Neural cell (in vitro differentiated cells): Measurements from ENCODE around the gene BTBD3. TPM values are rescaled to one million over a fixed set of nuclear protein-coding genes. Genes with fewer than 3 reads are reported as not detected.

Source experiments
- H2AFZ ChIP-seq: fragments of 200-600, 300-800 bp; sonication (generic), shearing (Covaris generic); 2 replicates; pipeline ENCODE4 v1.6.0; 2014; ENCODE audit warnings: low read depth, mild to moderate bottlenecking, antibody characterized with exemption, low read length, moderate library complexity
- H3F3A ChIP-seq: fragments of 200-600 bp; shearing (Covaris generic); 2 replicates; pipeline ENCODE4 v1.6.1; 2016; ENCODE audit warnings: mild to moderate bottlenecking, moderate library complexity, mixed read lengths, antibody characterized with exemption, low read length; ENCODE audit not compliant: insufficient read depth, poor library complexity, severe bottlenecking
- H3K27ac ChIP-seq: fragments of 200-600, 300-800 bp; sonication (generic), shearing (Covaris generic); 2 replicates; pipeline ENCODE4 v1.5.1; 2014; ENCODE audit warnings: mild to moderate bottlenecking, low read length, moderate library complexity
- H3K27me3 ChIP-seq: fragments of 300-800, 200-600 bp; sonication (generic), shearing (Covaris generic); 2 replicates; pipeline ENCODE4 v1.6.0; 2014; ENCODE audit warnings: mild to moderate bottlenecking, low read depth, low read length, moderate library complexity; ENCODE audit not compliant: insufficient read depth
- H3K36me3 ChIP-seq: fragments of 300-800, 200-600 bp; sonication (generic), shearing (Covaris generic); 2 replicates; pipeline ENCODE4 v1.5.1; 2014; ENCODE audit warnings: mild to moderate bottlenecking, antibody characterized with exemption, low read length, moderate library complexity; ENCODE audit not compliant: insufficient read depth
- H3K4me2 ChIP-seq: fragments of 300-800, 200-600 bp; sonication (generic), shearing (Covaris generic); 2 replicates; pipeline ENCODE4 v1.6.0; 2014; ENCODE audit warnings: mild to moderate bottlenecking, low read length
- H3K4me3 ChIP-seq: fragments of 300-800, 200-600 bp; sonication (generic), shearing (Covaris generic); 2 replicates; pipeline ENCODE4 v1.5.1; 2014; ENCODE audit warnings: mild to moderate bottlenecking, low read length, moderate library complexity
- H3K79me2 ChIP-seq: fragments of 200-600 bp; shearing (Covaris generic); replicated peaks from 2 replicates; pipeline ENCODE4 v1.6.0; 2014; ENCODE audit warnings: mild to moderate bottlenecking, low read length, moderate library complexity; ENCODE audit not compliant: insufficient read depth
- H3K9ac ChIP-seq: fragments of 300-800, 200-600 bp; sonication (generic), shearing (Covaris generic); 2 replicates; pipeline ENCODE4 v1.6.1; 2016; ENCODE audit warnings: mild to moderate bottlenecking, low read length, mixed read lengths
- H3K9me2 ChIP-seq: fragments of 200-600 bp; shearing (Covaris generic); 2 replicates; pipeline ENCODE4 v1.6.1; 2016; ENCODE audit warnings: mild to moderate bottlenecking, low read length, mixed read lengths; ENCODE audit not compliant: insufficient read depth
- H3K9me3 ChIP-seq: fragments of 200-600, 300-800 bp; sonication (generic), shearing (Covaris generic); 2 replicates; pipeline ENCODE4 v1.6.1; 2016; ENCODE audit warnings: mild to moderate bottlenecking, mixed run types, low read length, moderate library complexity, mixed read lengths
- H4K20me1 ChIP-seq: fragments of 200-600 bp; shearing (Covaris generic); 2 replicates; pipeline ENCODE4 v1.6.1; 2016; ENCODE audit warnings: mild to moderate bottlenecking, mixed run types; ENCODE audit not compliant: insufficient read depth
- EP300 ChIP-seq: fragments of 450-650 bp; conservative IDR thresholded peaks from 2 replicates; pipeline ENCODE4 v1.6.1; 2014; ENCODE audit warnings: antibody characterized with exemption, mild to moderate bottlenecking, moderate library complexity; ENCODE audit not compliant: poor library complexity, severe bottlenecking
- EZH2 ChIP-seq: fragments of 200-600, 300-800 bp; shearing (Covaris generic), sonication (generic); IDR thresholded peaks from 2 replicates; pipeline ENCODE4 v1.6.1; 2014; ENCODE audit warnings: antibody characterized with exemption, low read length, borderline replicate concordance, mild to moderate bottlenecking; ENCODE audit not compliant: insufficient read depth, poor library complexity, severe bottlenecking
- MXI1 ChIP-seq: fragments of 450-650 bp; conservative IDR thresholded peaks from 2 replicates; pipeline ENCODE4 v1.6.1; 2014; ENCODE audit warnings: antibody characterized with exemption, mild to moderate bottlenecking; ENCODE audit not compliant: poor library complexity, severe bottlenecking
- SMC3 ChIP-seq: fragments of 450-650 bp; conservative IDR thresholded peaks from 2 replicates; pipeline ENCODE4 v1.6.1; 2014; ENCODE audit warnings: antibody characterized with exemption, mild to moderate bottlenecking, moderate library complexity; ENCODE audit not compliant: poor library complexity
- TAF1 ChIP-seq: IDR thresholded peaks from 2 replicates; pipeline ENCODE4 v1.6.1; 2012; ENCODE audit warnings: low read depth
- polyA plus RNA-seq: library from polyadenylated mRNA; depleted of rRNA; stranded (reverse); fragments of >200 nt; gene quantifications from 2 replicates; pipeline ENCODE4 v1.2.3, GENCODE V29; 2014
- TF ChIP-seq, protein P1 (sequence below): IDR thresholded peaks from 2 replicates; pipeline ENCODE4 v1.6.1; 2012; ENCODE audit warnings: borderline replicate concordance
- TF ChIP-seq, protein P2 (sequence below): fragments of 450-650 bp; IDR thresholded peaks from 2 replicates; pipeline ENCODE4 v1.5.1; 2014; ENCODE audit warnings: antibody characterized with exemption, mild to moderate bottlenecking, moderate library complexity; ENCODE audit not compliant: poor library complexity, severe bottlenecking

Gene BTBD3
- polyA plus RNA-seq, 1 donor from 2014 or later, result 90.0 TPM

DNA sequence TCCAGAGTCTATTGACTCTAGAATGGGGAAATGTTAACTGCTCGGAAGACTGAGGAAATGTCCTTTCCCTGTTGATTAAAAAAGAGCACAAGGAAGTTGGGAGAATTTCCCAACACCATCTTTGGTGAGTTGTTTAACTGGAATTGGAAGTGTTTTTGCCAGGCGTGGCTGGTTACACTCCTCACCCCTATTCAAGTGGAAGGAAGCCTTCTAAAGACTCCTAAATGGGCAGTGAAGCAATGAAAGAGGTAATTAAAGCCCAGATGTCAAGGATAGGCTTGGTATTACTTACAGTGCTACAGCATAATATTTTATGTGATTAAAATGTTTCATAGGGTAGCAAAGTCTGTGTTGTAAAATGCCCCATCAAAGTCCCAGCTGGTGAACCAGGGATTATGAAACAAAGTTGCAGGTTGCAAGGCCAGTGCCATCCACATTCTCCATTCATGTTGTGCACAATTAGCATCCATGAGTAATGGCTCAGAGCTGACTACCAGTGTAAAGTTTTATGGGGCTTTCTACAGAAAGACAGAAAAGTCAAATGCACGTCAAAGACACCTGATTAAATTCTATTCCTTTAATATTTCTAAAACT lies 52.6 kb downstream of the BTBD3 start:
- Histone ChIP-seq H3K9me2 (no peaks in the 10 kb centered on the region), H3K4me3 (no peak overlapping the region), H4K20me1 (no peaks in the 10 kb centered on the region), H3K36me3 (no peaks in the 10 kb centered on the region), H3F3A (no peaks in the 10 kb centered on the region), H3K79me2 (no peaks in the 10 kb centered on the region), H3K9ac (no peak overlapping the region), H2AFZ (no peak overlapping the region), H3K27ac (no peak overlapping the region), H3K9me3 (no peaks in the 10 kb centered on the region), H3K27me3 (no peaks in the 10 kb centered on the region), H3K4me2 (no peak overlapping the region)
- TF ChIP-seq EZH2, result no peak
- no peak for TF ChIP-seq MXI1
- no peak for TF ChIP-seq TAF1
- TF ChIP-seq, protein P1, sequence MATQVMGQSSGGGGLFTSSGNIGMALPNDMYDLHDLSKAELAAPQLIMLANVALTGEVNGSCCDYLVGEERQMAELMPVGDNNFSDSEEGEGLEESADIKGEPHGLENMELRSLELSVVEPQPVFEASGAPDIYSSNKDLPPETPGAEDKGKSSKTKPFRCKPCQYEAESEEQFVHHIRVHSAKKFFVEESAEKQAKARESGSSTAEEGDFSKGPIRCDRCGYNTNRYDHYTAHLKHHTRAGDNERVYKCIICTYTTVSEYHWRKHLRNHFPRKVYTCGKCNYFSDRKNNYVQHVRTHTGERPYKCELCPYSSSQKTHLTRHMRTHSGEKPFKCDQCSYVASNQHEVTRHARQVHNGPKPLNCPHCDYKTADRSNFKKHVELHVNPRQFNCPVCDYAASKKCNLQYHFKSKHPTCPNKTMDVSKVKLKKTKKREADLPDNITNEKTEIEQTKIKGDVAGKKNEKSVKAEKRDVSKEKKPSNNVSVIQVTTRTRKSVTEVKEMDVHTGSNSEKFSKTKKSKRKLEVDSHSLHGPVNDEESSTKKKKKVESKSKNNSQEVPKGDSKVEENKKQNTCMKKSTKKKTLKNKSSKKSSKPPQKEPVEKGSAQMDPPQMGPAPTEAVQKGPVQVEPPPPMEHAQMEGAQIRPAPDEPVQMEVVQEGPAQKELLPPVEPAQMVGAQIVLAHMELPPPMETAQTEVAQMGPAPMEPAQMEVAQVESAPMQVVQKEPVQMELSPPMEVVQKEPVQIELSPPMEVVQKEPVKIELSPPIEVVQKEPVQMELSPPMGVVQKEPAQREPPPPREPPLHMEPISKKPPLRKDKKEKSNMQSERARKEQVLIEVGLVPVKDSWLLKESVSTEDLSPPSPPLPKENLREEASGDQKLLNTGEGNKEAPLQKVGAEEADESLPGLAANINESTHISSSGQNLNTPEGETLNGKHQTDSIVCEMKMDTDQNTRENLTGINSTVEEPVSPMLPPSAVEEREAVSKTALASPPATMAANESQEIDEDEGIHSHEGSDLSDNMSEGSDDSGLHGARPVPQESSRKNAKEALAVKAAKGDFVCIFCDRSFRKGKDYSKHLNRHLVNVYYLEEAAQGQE, result no peak

DNA sequence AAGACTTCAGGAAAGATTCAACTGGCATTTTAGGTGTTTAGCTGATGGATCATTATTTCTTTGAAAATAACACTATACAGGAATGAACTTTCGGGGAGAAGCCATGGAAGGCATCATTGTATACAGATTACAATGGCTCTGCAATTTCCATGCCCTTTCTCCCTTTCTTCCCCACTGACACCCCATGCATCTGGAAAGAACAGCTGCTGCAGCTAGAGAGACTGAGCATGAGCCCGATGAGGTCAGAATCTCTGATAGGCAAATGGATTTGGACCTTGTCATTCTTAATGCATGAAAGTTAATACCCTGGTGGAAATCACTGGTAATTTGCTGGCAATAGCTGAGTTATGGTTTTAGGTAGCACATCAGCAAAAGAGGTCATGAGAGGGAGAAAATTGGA lies 54.8 kb downstream of the BTBD3 start:
- H3F3A ChIP-seq, result no peaks in the 10 kb centered on the region
- H3K4me3 ChIP-seq, result no peak overlapping the region
- H4K20me1 ChIP-seq, result no peaks in the 10 kb centered on the region
- no peak overlapping the region for H3K9ac ChIP-seq
- TF ChIP-seq MXI1 (no peak), EP300 (no peak), TAF1 (no peak), SMC3 (no peak)
- TF ChIP-seq, protein P2, sequence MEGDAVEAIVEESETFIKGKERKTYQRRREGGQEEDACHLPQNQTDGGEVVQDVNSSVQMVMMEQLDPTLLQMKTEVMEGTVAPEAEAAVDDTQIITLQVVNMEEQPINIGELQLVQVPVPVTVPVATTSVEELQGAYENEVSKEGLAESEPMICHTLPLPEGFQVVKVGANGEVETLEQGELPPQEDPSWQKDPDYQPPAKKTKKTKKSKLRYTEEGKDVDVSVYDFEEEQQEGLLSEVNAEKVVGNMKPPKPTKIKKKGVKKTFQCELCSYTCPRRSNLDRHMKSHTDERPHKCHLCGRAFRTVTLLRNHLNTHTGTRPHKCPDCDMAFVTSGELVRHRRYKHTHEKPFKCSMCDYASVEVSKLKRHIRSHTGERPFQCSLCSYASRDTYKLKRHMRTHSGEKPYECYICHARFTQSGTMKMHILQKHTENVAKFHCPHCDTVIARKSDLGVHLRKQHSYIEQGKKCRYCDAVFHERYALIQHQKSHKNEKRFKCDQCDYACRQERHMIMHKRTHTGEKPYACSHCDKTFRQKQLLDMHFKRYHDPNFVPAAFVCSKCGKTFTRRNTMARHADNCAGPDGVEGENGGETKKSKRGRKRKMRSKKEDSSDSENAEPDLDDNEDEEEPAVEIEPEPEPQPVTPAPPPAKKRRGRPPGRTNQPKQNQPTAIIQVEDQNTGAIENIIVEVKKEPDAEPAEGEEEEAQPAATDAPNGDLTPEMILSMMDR, result no peak
- TF ChIP-seq, protein P1, result no peak
- H3K27me3 ChIP-seq, result no peaks in the 10 kb centered on the region
- no peaks in the 10 kb centered on the region for H3K79me2 ChIP-seq
- H3K4me2 ChIP-seq, result no peak overlapping the region
- H3K9me2 ChIP-seq, result no peaks in the 10 kb centered on the region
- H2AFZ ChIP-seq, result no peak overlapping the region
- H3K9me3 ChIP-seq, result no peaks in the 10 kb centered on the region
- no peak overlapping the region for H3K27ac ChIP-seq
- H3K36me3 ChIP-seq, result no peaks in the 10 kb centered on the region
